ENCODE measurements around the gene TMEM255B. TPM values are rescaled to one million over a fixed set of nuclear protein-coding genes. Genes with fewer than 3 reads are reported as not detected.

The TMEM255B gene
- polyA plus RNA-seq, 1 donor (not counting 4 experiments of a cell fraction or from before 2014, with no cell fraction given), result 7.6 TPM

- no peak for DNase-seq (ENCODE audit: low read depth, low spot score)
- Histone ChIP-seq H3K4me2 (ENCODE audit: control insufficient read depth, extremely low read depth, insufficient read depth, low read depth, low read length) (no peak overlapping the region), H3K9me3 (ENCODE audit: control insufficient read depth, low read depth, low read length) (peaks cover 8% of the 10 kb centered on the region), H3K9me1 (ENCODE audit: control insufficient read depth, extremely low read depth, insufficient read depth, low read length) (no peaks in the 10 kb centered on the region), H3K27ac (ENCODE audit: control insufficient read depth, insufficient read depth, low read length) (no peak overlapping the region), H3K4me3 (ENCODE audit: control insufficient read depth in 2 of 3, extremely low read depth in 1 of 3, insufficient read depth in 2 of 3, low read depth in 1 of 3, low read length in 3 of 3) (no peak overlapping the region), H3K79me2 (ENCODE audit: control insufficient read depth, insufficient read depth, low read length) (no peaks in the 10 kb centered on the region), H3K36me3 (ENCODE audit: control insufficient read depth in 2 of 2, extremely low read depth in 1 of 2, insufficient read depth in 2 of 2, low read length in 2 of 2) (no peaks in the 10 kb centered on the region), H2AFZ (ENCODE audit: control insufficient read depth, low read length) (no peak overlapping the region), H4K20me1 (ENCODE audit: control insufficient read depth, extremely low read depth, insufficient read depth, low read length) (no peaks in the 10 kb centered on the region), H3K4me1 (ENCODE audit: control insufficient read depth, extremely low read depth, insufficient read depth, low read length) (no peaks in the 10 kb centered on the region), H3K27me3 (ENCODE audit: control insufficient read depth, extremely low read depth, insufficient read depth, low read length) (peaks cover 14% of the 10 kb centered on the region), H3K9ac (ENCODE audit: control insufficient read depth, extremely low read depth, insufficient read depth, low read length) (no peak overlapping the region)
- FAIRE-seq, result no peak
- dilution Hi-C loops (cut with MboI; ENCODE audit: extremely low pct_ligation_motif_present, low sequenced_read_pairs), result no loop called here
- TF ChIP-seq EZH2 (IDR thresholded peaks at IDR 0.05; ENCODE audit: low read length) (no peak), CTCF (optimal IDR thresholded peaks at IDR 0.05 in 1 of 3, IDR thresholded peaks at IDR 0.05 in 1 of 3, conservative IDR thresholded peaks at IDR 0.05 in 1 of 3; ENCODE audit: extremely low read depth in 1 of 3, insufficient read depth in 2 of 3, low read length in 3 of 3) (no peak)
Observed at GRCh38 chr13:113735194-113735593, 23.8 kb upstream of the TMEM255B start.

GRCh38 chr13:113735750-113736149 is 23.3 kb upstream of the TMEM255B start:
- no peak overlapping the region for H3K27ac ChIP-seq (ENCODE audit: control insufficient read depth, insufficient read depth, low read length)
- no peaks in the 10 kb centered on the region for H3K79me2 ChIP-seq (ENCODE audit: control insufficient read depth, insufficient read depth, low read length)
- no peak overlapping the region for H3K4me3 ChIP-seq (ENCODE audit: control insufficient read depth in 2 of 3, extremely low read depth in 1 of 3, insufficient read depth in 2 of 3, low read depth in 1 of 3, low read length in 3 of 3)
- H4K20me1 ChIP-seq (ENCODE audit: control insufficient read depth, extremely low read depth, insufficient read depth, low read length), result no peaks in the 10 kb centered on the region
- H3K9me3 ChIP-seq (ENCODE audit: control insufficient read depth, low read depth, low read length), result peaks cover 8% of the 10 kb centered on the region
- peaks cover 9% of the 10 kb centered on the region for H3K27me3 ChIP-seq (ENCODE audit: control insufficient read depth, extremely low read depth, insufficient read depth, low read length)
- dilution Hi-C loops (cut with MboI; ENCODE audit: extremely low pct_ligation_motif_present, low sequenced_read_pairs), result no loop called here
- H3K36me3 ChIP-seq (ENCODE audit: control insufficient read depth in 2 of 2, extremely low read depth in 1 of 2, insufficient read depth in 2 of 2, low read length in 2 of 2), result no peaks in the 10 kb centered on the region
- no peak overlapping the region for H3K9ac ChIP-seq (ENCODE audit: control insufficient read depth, extremely low read depth, insufficient read depth, low read length)
- FAIRE-seq, result no peak
- no peak overlapping the region for H2AFZ ChIP-seq (ENCODE audit: control insufficient read depth, low read length)
- H3K4me2 ChIP-seq (ENCODE audit: control insufficient read depth, extremely low read depth, insufficient read depth, low read depth, low read length), result no peak overlapping the region
- no peaks in the 10 kb centered on the region for H3K4me1 ChIP-seq (ENCODE audit: control insufficient read depth, extremely low read depth, insufficient read depth, low read length)
- no peak for DNase-seq (ENCODE audit: low read depth, low spot score)
- TF ChIP-seq EZH2 (IDR thresholded peaks at IDR 0.05; ENCODE audit: low read length), result no peak
- no peak for TF ChIP-seq CTCF (optimal IDR thresholded peaks at IDR 0.05 in 1 of 3, IDR thresholded peaks at IDR 0.05 in 1 of 3, conservative IDR thresholded peaks at IDR 0.05 in 1 of 3; ENCODE audit: extremely low read depth in 1 of 3, insufficient read depth in 2 of 3, low read length in 3 of 3)
- no peaks in the 10 kb centered on the region for H3K9me1 ChIP-seq (ENCODE audit: control insufficient read depth, extremely low read depth, insufficient read depth, low read length)
